Erythroblast (primary cell): ENCODE data around the gene COX7A2L.

ENCODE experiments used
- GATA1 ChIP-seq: IDR thresholded peaks from 2 replicates; pipeline ENCODE4 v1.6.1; 2011; ENCODE audit warnings: low read depth, mild to moderate bottlenecking, control low read depth, low read length, moderate library complexity
- POLR2A ChIP-seq: IDR thresholded peaks from 2 replicates; pipeline ENCODE4 v1.6.1; 2011; ENCODE audit warnings: mild to moderate bottlenecking, low read length

DNA sequence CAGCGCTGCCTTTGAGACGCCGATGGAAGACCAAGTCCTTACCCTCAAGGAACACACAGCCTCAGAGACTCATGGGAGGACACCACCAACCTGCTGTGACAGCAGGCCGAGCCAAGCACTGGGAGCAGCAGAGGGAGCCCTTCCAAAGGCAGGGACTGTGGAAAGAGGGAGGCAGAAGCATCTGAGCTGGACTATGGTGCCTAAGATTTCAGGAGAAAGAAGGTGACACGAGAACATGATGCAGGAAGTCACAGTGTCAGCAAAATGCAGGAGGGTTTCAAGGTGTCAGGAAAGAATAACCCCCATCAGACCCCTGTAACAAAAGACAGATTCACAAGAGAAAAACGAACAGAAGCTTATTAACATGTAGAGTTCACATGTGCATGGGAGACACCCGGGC, 24.2 kb upstream of the COX7A2L start:
- TF ChIP-seq POLR2A: no peak
- TF ChIP-seq GATA1: no peak
